Measurements from ENCODE around the gene PLXNA4. TPM values are rescaled to one million over a fixed set of nuclear protein-coding genes. Genes with fewer than 3 reads are reported as not detected.

The PLXNA4 gene
- total and polyA plus RNA-seq, 2 experiments from 2014 or later: 0.08 to 0.80 TPM

GRCh38 chr7:132379292-132379691 lies 197.0 kb downstream of the PLXNA4 start (continued):
- TF ChIP-seq CTCF (conservative IDR thresholded peaks at IDR 0.05; ENCODE audit: low read depth in 2 of 2): no peak

- H3K9me3 Mint-ChIP-seq: no peaks in the 10 kb centered on the region
- no peak overlapping the region for H3K4me3 ChIP-seq
- no peak overlapping the region for H2AFZ ChIP-seq
- H3K27ac ChIP-seq (ENCODE audit: low read depth): no peak overlapping the region
- no peaks in the 10 kb centered on the region for H3K36me3 ChIP-seq (ENCODE audit: insufficient read depth)
- H3K36me3 Mint-ChIP-seq (ENCODE audit: low read depth): no peaks in the 10 kb centered on the region
- H3K9me2 ChIP-seq (ENCODE audit: insufficient read depth): peaks cover 4% of the 10 kb centered on the region; the same call in 1 of the 2 replicates
- H3F3A ChIP-seq (replicated peaks; ENCODE audit: low read depth): no peaks in the 10 kb centered on the region
- H3K27ac Mint-ChIP-seq: no peak overlapping the region
- no peaks in the 10 kb centered on the region for H3K79me2 ChIP-seq (replicated peaks; ENCODE audit: insufficient read depth)
- no peak overlapping the region for H3K4me2 ChIP-seq
- H3K4me3 Mint-ChIP-seq: no peak overlapping the region
- H3K27me3 Mint-ChIP-seq (ENCODE audit: insufficient read depth, low read depth, poor library complexity): peaks cover 10% of the 10 kb centered on the region
- peaks cover 18% of the 10 kb centered on the region for H3K4me1 ChIP-seq (ENCODE audit: insufficient read depth)
- peaks cover 27% of the 10 kb centered on the region; the same call in 2 of the 3 replicates for H3K4me1 Mint-ChIP-seq
- ATAC-seq (no peak), DNase-seq (ENCODE audit: low spot score) (no peak)
- TF ChIP-seq REST (IDR thresholded peaks at IDR 0.05; ENCODE audit: unreplicated experiment) (no peak), POLR2AphosphoS5 (IDR thresholded peaks at IDR 0.05; ENCODE audit: low read depth) (no peak), ZNF331 (CRISPR knock-in tag; IDR thresholded peaks at IDR 0.05; ENCODE audit: low read depth) (no peak), NANOG (IDR thresholded peaks at IDR 0.05; ENCODE audit: borderline replicate concordance) (no peak), ZNF114 (CRISPR knock-in tag; IDR thresholded peaks at IDR 0.05) (no peak), CTCF (conservative IDR thresholded peaks at IDR 0.05; ENCODE audit: low read depth in 2 of 2) (no peak), EZH2phosphoT487 (IDR thresholded peaks at IDR 0.05; ENCODE audit: unreplicated experiment) (no peak)
- no peaks in the 10 kb centered on the region for H4K20me1 ChIP-seq (replicated peaks; ENCODE audit: insufficient read depth)
- H3K27me3 ChIP-seq (ENCODE audit: insufficient read depth): no peaks in the 10 kb centered on the region
Observed at GRCh38 chr7:132377703-132378584, 198.3 kb downstream of the PLXNA4 start.

All from GM23338 (cell line).